Fibroblast of lung (primary cell): ENCODE measurements around the gene BRD1. TPM values are rescaled to one million over a fixed set of nuclear protein-coding genes. Genes with fewer than 3 reads are reported as not detected.
A peak's percentile ranks its signal among the peaks of the same experiment; 100 is the strongest.

Source experiments
- DNase-seq, 2 donors: peaks; one replicate each; pipeline versions ENCODE4 v3.0.0 to v3.0.0-alpha.2; 2010; ENCODE audit warnings: low read depth in 2 of 2
- H2AFZ ChIP-seq: 2 replicates; pipeline ENCODE4 v1.5.1; 2012; ENCODE audit warnings: low read length, control low read depth, inconsistent platforms
- H3K27ac ChIP-seq: 2 replicates; pipeline ENCODE4 v1.5.1; 2011; ENCODE audit warnings: low read length, control low read depth; ENCODE audit not compliant: insufficient read depth
- H3K27me3 ChIP-seq: 2 replicates; pipeline ENCODE4 v1.5.1; 2011; ENCODE audit warnings: mild to moderate bottlenecking, low read length; ENCODE audit not compliant: control insufficient read depth, insufficient read depth
- H3K36me3 ChIP-seq: 2 replicates; pipeline ENCODE4 v1.5.1; 2011; ENCODE audit warnings: low read length; ENCODE audit not compliant: control insufficient read depth, insufficient read depth
- H3K4me1 ChIP-seq: 2 replicates; pipeline ENCODE4 v1.5.1; 2011; ENCODE audit warnings: low read length; ENCODE audit not compliant: control insufficient read depth, insufficient read depth; ENCODE audit errors: extremely low read depth
- H3K4me2 ChIP-seq: 2 replicates; pipeline ENCODE4 v1.5.1; 2011; ENCODE audit warnings: low read length, control low read depth; ENCODE audit not compliant: insufficient read depth; ENCODE audit errors: extremely low read depth
- H3K4me3 ChIP-seq, 4 experiments: fragments of 200-600 bp in 1 of 4; sonication (generic) in 1 of 4; replicated peaks in 1 of 4; 2 replicates each; pipeline ENCODE4 v1.5.1; 2011 to 2016; ENCODE audit warnings: low read length in 4 of 4, low read depth in 3 of 4, mild to moderate bottlenecking in 3 of 4, control low read depth in 2 of 4, inconsistent platforms in 1 of 4, mixed read lengths in 1 of 4; ENCODE audit not compliant: insufficient read depth in 1 of 4; ENCODE audit errors: control extremely low read depth in 1 of 4
- H3K79me2 ChIP-seq: 2 replicates; pipeline ENCODE4 v1.5.1; 2012; ENCODE audit warnings: mild to moderate bottlenecking, low read length, inconsistent platforms; ENCODE audit not compliant: control insufficient read depth, insufficient read depth
- H3K9ac ChIP-seq: 2 replicates; pipeline ENCODE4 v1.5.1; 2011; ENCODE audit warnings: mild to moderate bottlenecking, low read length, control low read depth; ENCODE audit not compliant: insufficient read depth
- H3K9me3 ChIP-seq: 2 replicates; pipeline ENCODE4 v1.5.1; 2012; ENCODE audit warnings: low read depth, low read length; ENCODE audit not compliant: control insufficient read depth, insufficient read depth
- H4K20me1 ChIP-seq: 2 replicates; pipeline ENCODE4 v1.5.1; 2011; ENCODE audit warnings: low read length; ENCODE audit not compliant: control insufficient read depth, insufficient read depth; ENCODE audit errors: extremely low read depth
- EZH2 ChIP-seq: IDR thresholded peaks from 2 replicates; pipeline ENCODE4 v1.5.1; 2012; ENCODE audit warnings: low read length, control low read depth, mild to moderate bottlenecking; ENCODE audit errors: missing control alignments
- polyA plus RNA-seq, 2 donors: library from polyadenylated mRNA; depleted of rRNA in 1 of 2; stranded (reverse) in 1 of 2; unstranded in 1 of 2; fragments of >200 nt; gene quantifications; 2 replicates each; pipeline ENCODE4 v1.2.1, GENCODE V29; 2011 to 2012; ENCODE audit warnings: missing spikeins in 1 of 2
- total RNA-seq: library from RNA; depleted of rRNA; stranded (reverse); fragments of >200 nt; gene quantifications from 2 replicates; pipeline ENCODE4 v1.2.1, GENCODE V29; 2014
- TF ChIP-seq, protein P1 (sequence below), 2 donors: IDR thresholded peaks in 1 of 2; conservative IDR thresholded peaks in 1 of 2; 1 replicate in 1 of 2; 2 replicates in 1 of 2; pipeline ENCODE4 v1.5.1; 2011 to 2012; ENCODE audit warnings: low read length in 2 of 2, control low read depth in 1 of 2, inconsistent platforms in 1 of 2, low read depth in 1 of 2, mild to moderate bottlenecking in 1 of 2

BRD1 gene
- total and polyA plus RNA-seq, 2 donors (not counting 1 experiment from before 2014, with no cell fraction given), result 4.3 to 26.6 TPM

DNA sequence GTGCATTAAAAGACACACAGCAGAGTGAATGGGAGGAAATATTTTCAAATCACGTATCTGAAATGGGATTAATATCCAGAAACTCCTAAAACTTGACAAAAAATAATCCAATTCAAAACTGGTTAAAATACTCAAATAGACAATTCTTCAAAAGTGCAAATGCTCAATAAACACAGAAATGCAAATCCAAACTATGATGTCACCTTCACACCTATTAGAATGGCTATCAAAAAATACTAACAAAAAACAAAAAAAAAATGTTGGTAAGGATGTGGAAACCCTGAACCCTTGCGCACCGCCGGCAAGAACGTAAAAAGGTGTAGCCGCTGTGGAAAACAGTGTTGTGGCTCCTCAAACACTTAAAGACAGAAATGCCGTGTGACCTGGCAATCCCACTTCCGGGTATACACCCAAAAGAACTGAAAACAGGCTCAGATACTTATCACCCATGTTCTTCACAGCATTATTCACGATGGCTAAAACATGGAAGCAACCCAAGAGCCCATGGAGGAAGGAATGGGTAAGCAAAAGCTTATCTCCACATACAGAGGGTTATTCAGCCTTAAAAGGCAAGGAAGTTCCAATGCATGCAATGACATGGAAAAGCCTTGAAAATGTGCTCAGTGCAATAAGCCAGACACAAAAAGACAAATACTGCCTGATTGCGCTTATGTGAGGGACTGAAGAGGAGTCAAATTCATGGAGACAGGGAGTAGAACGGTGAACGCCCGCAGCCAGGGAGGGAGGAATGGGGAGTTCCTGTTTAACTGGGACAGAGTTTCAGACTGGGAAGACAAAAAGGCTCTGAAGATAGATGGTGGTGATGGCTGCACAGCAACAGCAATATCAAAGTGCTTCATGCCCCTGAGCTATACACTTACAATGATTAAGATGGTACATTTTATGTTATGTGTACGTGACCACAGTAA, 19.6 kb downstream of the BRD1 start:
- peak in 1 of 2 donors; percentile 28 for DNase-seq
- H4K20me1 ChIP-seq, result no peaks in the 10 kb centered on the region

DNA sequence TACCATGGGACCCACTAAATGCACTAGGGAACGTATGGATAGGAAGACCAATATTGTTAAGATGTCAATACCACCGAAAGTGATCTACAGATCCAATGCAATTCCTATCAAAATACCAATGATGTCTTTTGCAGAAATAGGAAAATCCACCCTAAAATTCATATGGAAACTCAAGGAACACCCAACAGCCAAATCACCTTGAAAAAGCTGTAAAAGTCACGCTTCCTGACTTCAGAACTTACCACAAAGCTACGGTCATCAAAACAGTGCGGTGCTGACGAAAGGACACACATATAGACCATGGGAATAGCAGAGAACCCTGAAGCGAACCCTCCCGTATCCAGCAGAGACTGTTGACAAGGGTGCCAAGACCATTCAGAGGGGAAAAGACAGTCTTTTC, 20.5 kb downstream of the BRD1 start:
- no peaks in the 10 kb centered on the region for H3K27me3 ChIP-seq
- no peaks in the 10 kb centered on the region for H3K4me1 ChIP-seq
- no peaks in the 10 kb centered on the region for H3K9me3 ChIP-seq
- H3K36me3 ChIP-seq, result peaks cover 14% of the 10 kb centered on the region
- H4K20me1 ChIP-seq, result no peaks in the 10 kb centered on the region
- TF ChIP-seq EZH2, result no peak
- TF ChIP-seq, protein P1, sequence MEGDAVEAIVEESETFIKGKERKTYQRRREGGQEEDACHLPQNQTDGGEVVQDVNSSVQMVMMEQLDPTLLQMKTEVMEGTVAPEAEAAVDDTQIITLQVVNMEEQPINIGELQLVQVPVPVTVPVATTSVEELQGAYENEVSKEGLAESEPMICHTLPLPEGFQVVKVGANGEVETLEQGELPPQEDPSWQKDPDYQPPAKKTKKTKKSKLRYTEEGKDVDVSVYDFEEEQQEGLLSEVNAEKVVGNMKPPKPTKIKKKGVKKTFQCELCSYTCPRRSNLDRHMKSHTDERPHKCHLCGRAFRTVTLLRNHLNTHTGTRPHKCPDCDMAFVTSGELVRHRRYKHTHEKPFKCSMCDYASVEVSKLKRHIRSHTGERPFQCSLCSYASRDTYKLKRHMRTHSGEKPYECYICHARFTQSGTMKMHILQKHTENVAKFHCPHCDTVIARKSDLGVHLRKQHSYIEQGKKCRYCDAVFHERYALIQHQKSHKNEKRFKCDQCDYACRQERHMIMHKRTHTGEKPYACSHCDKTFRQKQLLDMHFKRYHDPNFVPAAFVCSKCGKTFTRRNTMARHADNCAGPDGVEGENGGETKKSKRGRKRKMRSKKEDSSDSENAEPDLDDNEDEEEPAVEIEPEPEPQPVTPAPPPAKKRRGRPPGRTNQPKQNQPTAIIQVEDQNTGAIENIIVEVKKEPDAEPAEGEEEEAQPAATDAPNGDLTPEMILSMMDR (conservative IDR thresholded peaks at IDR 0.05 in 1 of 2, IDR thresholded peaks at IDR 0.05 in 1 of 2; ENCODE audit: low read depth in 1 of 2, low read length in 2 of 2), result no peak
- DNase-seq, result no peak
- no peak overlapping the region for H3K4me3 ChIP-seq
- no peak overlapping the region for H3K4me2 ChIP-seq
- no peak overlapping the region for H2AFZ ChIP-seq
- peaks cover 90% of the 10 kb centered on the region for H3K79me2 ChIP-seq
- H3K9ac ChIP-seq, result no peak overlapping the region
- H3K27ac ChIP-seq, result no peak overlapping the region

More for the DNA sequence above, 19.6 kb downstream of the BRD1 start:
- no peaks in the 10 kb centered on the region for H3K27me3 ChIP-seq
- peaks cover 94% of the 10 kb centered on the region for H3K79me2 ChIP-seq
- no peak overlapping the region for H3K4me3 ChIP-seq
- no peaks in the 10 kb centered on the region for H3K9me3 ChIP-seq
- no peak overlapping the region for H3K27ac ChIP-seq
- H3K36me3 ChIP-seq, result peaks cover 10% of the 10 kb centered on the region
- no peak overlapping the region for H2AFZ ChIP-seq
- peaks cover 3% of the 10 kb centered on the region for H3K4me1 ChIP-seq
- no peak overlapping the region for H3K4me2 ChIP-seq
- no peak overlapping the region for H3K9ac ChIP-seq
- TF ChIP-seq EZH2, result no peak
- TF ChIP-seq, protein P1 (conservative IDR thresholded peaks at IDR 0.05 in 1 of 2, IDR thresholded peaks at IDR 0.05 in 1 of 2; ENCODE audit: low read depth in 1 of 2, low read length in 2 of 2), result no peak

DNA sequence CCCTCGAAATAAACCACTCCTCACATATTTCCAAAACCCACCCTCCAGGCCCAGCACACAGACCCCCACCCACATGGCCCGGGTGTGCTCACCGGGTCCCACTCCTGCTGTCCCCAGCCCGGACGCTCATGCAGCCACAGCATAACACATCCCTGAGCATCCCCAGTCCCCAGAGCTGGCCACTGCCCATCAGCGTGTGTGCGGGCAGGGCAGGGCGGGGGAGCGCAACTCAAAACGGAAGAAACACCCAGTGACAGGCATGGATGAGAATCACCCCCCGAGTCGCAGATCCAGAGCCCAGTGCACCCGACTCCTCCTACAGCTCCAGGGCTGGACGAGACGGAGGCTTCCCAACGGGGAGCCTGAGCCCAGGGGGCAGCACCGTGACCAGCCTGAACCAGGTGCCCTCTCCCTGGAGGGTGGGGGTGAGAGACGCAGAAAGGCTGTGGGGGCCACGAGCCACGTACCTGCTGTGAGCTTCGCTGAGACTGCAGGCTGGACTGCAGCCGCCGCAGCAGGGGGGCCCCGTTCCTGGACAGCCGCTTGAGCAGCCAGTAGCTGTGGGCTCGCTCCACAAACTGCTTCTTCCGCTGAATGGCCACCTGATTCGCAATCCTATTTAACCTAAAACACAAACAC, 23.8 kb downstream of the BRD1 start:
- DNase-seq, result no peak
- H4K20me1 ChIP-seq, result no peaks in the 10 kb centered on the region
- TF ChIP-seq, protein P1 (conservative IDR thresholded peaks at IDR 0.05 in 1 of 2, IDR thresholded peaks at IDR 0.05 in 1 of 2; ENCODE audit: low read depth in 1 of 2, low read length in 2 of 2), result no peak
- no peak for TF ChIP-seq EZH2
- H3K79me2 ChIP-seq, result peaks cover 93% of the 10 kb centered on the region
- H3K27me3 ChIP-seq, result no peaks in the 10 kb centered on the region
- no peak overlapping the region for H3K4me2 ChIP-seq
- peaks cover 19% of the 10 kb centered on the region for H3K36me3 ChIP-seq
- H2AFZ ChIP-seq, result no peak overlapping the region
- H3K4me1 ChIP-seq, result no peaks in the 10 kb centered on the region
- H3K4me3 ChIP-seq, result no peak overlapping the region
- no peak overlapping the region for H3K27ac ChIP-seq
- no peak overlapping the region for H3K9ac ChIP-seq
- H3K9me3 ChIP-seq, result no peaks in the 10 kb centered on the region
